Measurements from ENCODE around the gene OR7A10. TPM values are rescaled to one million over a fixed set of nuclear protein-coding genes. Genes with fewer than 3 reads are reported as not detected.

OR7A10 gene
- total RNA-seq, 4 donors from 2014 or later, result not detected

- Histone ChIP-seq H3K36me3 (no peaks in the 10 kb centered on the region), H3K4me3 (no peak overlapping the region), H3K9me3 (peaks cover 0 to 8% (median 0%) of the 10 kb centered on the region in 3 donors), H3K27ac (no peak overlapping the region), H3K4me1 (no peaks in the 10 kb centered on the region), H3K27me3 (peaks cover 24% of the 10 kb centered on the region)
- TF ChIP-seq POLR2AphosphoS5 (IDR thresholded peaks at IDR 0.05) (no peak), EP300 (IDR thresholded peaks at IDR 0.05) (no peak), POLR2A (IDR thresholded peaks at IDR 0.05) (no peak), CTCF (IDR thresholded peaks at IDR 0.05) (no peak)
- no peak for ATAC-seq
- WGBS, 2 donors (ENCODE audit: low coverage in 1 of 2), result 75 to 88% methylated on average over 4 of the region's 4 CpGs
Measured at GRCh38 chr19:14871619-14872230, 23.0 kb upstream of the OR7A10 start.

GRCh38 chr19:14868497-14868896 is 19.8 kb upstream of the OR7A10 start:
- H3K4me1 ChIP-seq, result no peaks in the 10 kb centered on the region
- no peaks in the 10 kb centered on the region for H3K36me3 ChIP-seq
- peaks cover 24% of the 10 kb centered on the region for H3K27me3 ChIP-seq
- TF ChIP-seq POLR2A (IDR thresholded peaks at IDR 0.05), result no peak
- no peak for TF ChIP-seq POLR2AphosphoS5 (IDR thresholded peaks at IDR 0.05)
- H3K4me3 ChIP-seq, result no peak overlapping the region
- WGBS, 2 donors (ENCODE audit: low coverage in 1 of 2), result 73 to 74% methylated on average over 5 of the region's 5 CpGs
- no peak for ATAC-seq
- no peak overlapping the region for H3K27ac ChIP-seq
- peaks cover 0 to 15% (median 0%) of the 10 kb centered on the region in 3 donors for H3K9me3 ChIP-seq

- Histone ChIP-seq H3K4me3 (no peak overlapping the region), H3K27ac (no peak overlapping the region), H3K36me3 (no peaks in the 10 kb centered on the region), H3K9me3 (peaks cover 0 to 4% (median 0%) of the 10 kb centered on the region in 3 donors), H3K27me3 (peaks cover 34% of the 10 kb centered on the region), H3K4me1 (no peaks in the 10 kb centered on the region)
- TF ChIP-seq POLR2AphosphoS5 (IDR thresholded peaks at IDR 0.05), result no peak
- TF ChIP-seq POLR2A (IDR thresholded peaks at IDR 0.05), result no peak
- TF ChIP-seq EP300 (IDR thresholded peaks at IDR 0.05), result no peak
- ATAC-seq, result no peak
- WGBS, 2 donors (ENCODE audit: low coverage in 1 of 2), result 23 to 43% methylated on average over 5 to 6 of the region's 6 CpGs
Measured at GRCh38 chr19:14843578-14843977, 5.1 kb downstream of the OR7A10 start.

GRCh38 chr19:14843169-14843568 is 5.6 kb downstream of the OR7A10 start:
- TF ChIP-seq CTCF (IDR thresholded peaks at IDR 0.05) (no peak), POLR2AphosphoS5 (IDR thresholded peaks at IDR 0.05) (no peak), POLR2A (IDR thresholded peaks at IDR 0.05) (no peak), EP300 (IDR thresholded peaks at IDR 0.05) (no peak)
- ATAC-seq, result no peak
- Histone ChIP-seq H3K27ac (no peak overlapping the region), H3K27me3 (peaks cover 34% of the 10 kb centered on the region), H3K4me1 (no peaks in the 10 kb centered on the region), H3K4me3 (no peak overlapping the region), H3K9me3 (peaks cover 0 to 4% (median 0%) of the 10 kb centered on the region in 3 donors), H3K36me3 (no peaks in the 10 kb centered on the region)
- 47 to 49% methylated on average over 2 of the region's 2 CpGs for WGBS, 2 donors (ENCODE audit: low coverage in 1 of 2)

- TF ChIP-seq EP300 (IDR thresholded peaks at IDR 0.05) (no peak), POLR2AphosphoS5 (IDR thresholded peaks at IDR 0.05) (no peak), POLR2A (IDR thresholded peaks at IDR 0.05) (no peak), CTCF (IDR thresholded peaks at IDR 0.05) (no peak)
- 43% methylated on average over 1 of the region's 1 CpG; no CpG with 5 or more reads in 1 of the 2 donors for WGBS, 2 donors (ENCODE audit: low coverage in 1 of 2)
- ATAC-seq, result no peak
Measured at GRCh38 chr19:14840206-14840605, 8.5 kb downstream of the OR7A10 start.

GRCh38 chr19:14837391-14837790 is 11.3 kb downstream of the OR7A10 start:
- no peak for TF ChIP-seq CTCF (IDR thresholded peaks at IDR 0.05)
- TF ChIP-seq POLR2AphosphoS5 (IDR thresholded peaks at IDR 0.05), result no peak
- no peak for TF ChIP-seq POLR2A (IDR thresholded peaks at IDR 0.05)
- TF ChIP-seq EP300 (IDR thresholded peaks at IDR 0.05), result no peak
- H3K9me3 ChIP-seq, result peaks cover 0 to 4% (median 0%) of the 10 kb centered on the region in 3 donors
- no peak for ATAC-seq
- no peaks in the 10 kb centered on the region for H3K4me1 ChIP-seq
- peaks cover 9% of the 10 kb centered on the region for H3K27me3 ChIP-seq
- H3K27ac ChIP-seq, result no peak overlapping the region
- H3K4me3 ChIP-seq, result no peak overlapping the region
- WGBS, 2 donors (ENCODE audit: low coverage in 1 of 2), result 71 to 75% methylated on average over 3 to 4 of the region's 4 CpGs
- no peaks in the 10 kb centered on the region for H3K36me3 ChIP-seq

More at GRCh38 chr19:14840206-14840605, 8.5 kb downstream of the OR7A10 start:
- Histone ChIP-seq H3K36me3 (no peaks in the 10 kb centered on the region), H3K27ac (no peak overlapping the region), H3K27me3 (peaks cover 23% of the 10 kb centered on the region), H3K9me3 (peaks cover 0 to 4% (median 0%) of the 10 kb centered on the region in 3 donors), H3K4me1 (no peaks in the 10 kb centered on the region), H3K4me3 (no peak overlapping the region)
